ENCODE data around the gene CAPN5. TPM values are rescaled to one million over a fixed set of nuclear protein-coding genes. Genes with fewer than 3 reads are reported as not detected.

Gene CAPN5
- total and polyA plus RNA-seq, 7 donors = 0.59 to 1.8 (median 0.88) TPM

DNA sequence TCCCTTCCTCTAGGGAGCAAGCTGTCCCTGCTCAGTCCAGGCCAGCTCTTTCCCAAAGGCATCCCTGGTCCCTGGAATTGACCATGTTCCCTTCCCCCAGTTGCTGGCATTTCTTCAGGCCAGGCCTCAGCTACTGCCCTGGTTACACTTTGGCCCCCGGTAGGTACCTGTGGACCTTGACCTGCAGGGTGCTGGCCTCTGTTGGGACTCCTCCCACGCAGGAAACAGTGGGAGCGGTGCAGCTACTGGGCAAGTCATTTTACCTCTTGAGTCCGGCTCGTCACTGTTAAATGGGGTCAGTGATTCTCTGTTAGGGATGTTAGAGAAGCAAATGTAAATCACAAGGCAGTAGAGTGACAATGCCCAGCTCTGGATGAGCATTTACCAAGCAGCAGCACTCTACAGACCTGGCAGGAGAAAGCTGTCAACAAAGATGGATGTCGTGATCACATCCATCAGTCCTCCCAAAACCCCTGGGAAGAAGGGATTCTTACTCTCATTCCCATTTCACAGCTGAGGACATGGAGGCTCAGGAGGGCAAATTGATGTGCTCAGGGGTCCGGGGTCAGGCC, 78.2 kb downstream of the CAPN5 start:
- WGBS, 3 donors = 88 to 90% (median 89%) methylated on average over 7 of the region's 7 CpGs
- intact Hi-C loops (cut with DNase I) = no loop called here
- H3K36me3 ChIP-seq (ENCODE audit: insufficient read depth in 1 of 2, low read depth in 1 of 2) = no peaks in the 10 kb centered on the region
- no peaks in the 10 kb centered on the region for H3K27me3 ChIP-seq (ENCODE audit: insufficient read depth in 3 of 3, low read length in 2 of 3)
- ATAC-seq = no peak
- H3K4me1 ChIP-seq = no peaks in the 10 kb centered on the region
- no peak for DNase-seq
- H3K4me3 ChIP-seq = no peak overlapping the region
- no peaks in the 10 kb centered on the region for H3K9me3 ChIP-seq
- no peak overlapping the region for H3K27ac ChIP-seq
- TF ChIP-seq, protein P1, sequence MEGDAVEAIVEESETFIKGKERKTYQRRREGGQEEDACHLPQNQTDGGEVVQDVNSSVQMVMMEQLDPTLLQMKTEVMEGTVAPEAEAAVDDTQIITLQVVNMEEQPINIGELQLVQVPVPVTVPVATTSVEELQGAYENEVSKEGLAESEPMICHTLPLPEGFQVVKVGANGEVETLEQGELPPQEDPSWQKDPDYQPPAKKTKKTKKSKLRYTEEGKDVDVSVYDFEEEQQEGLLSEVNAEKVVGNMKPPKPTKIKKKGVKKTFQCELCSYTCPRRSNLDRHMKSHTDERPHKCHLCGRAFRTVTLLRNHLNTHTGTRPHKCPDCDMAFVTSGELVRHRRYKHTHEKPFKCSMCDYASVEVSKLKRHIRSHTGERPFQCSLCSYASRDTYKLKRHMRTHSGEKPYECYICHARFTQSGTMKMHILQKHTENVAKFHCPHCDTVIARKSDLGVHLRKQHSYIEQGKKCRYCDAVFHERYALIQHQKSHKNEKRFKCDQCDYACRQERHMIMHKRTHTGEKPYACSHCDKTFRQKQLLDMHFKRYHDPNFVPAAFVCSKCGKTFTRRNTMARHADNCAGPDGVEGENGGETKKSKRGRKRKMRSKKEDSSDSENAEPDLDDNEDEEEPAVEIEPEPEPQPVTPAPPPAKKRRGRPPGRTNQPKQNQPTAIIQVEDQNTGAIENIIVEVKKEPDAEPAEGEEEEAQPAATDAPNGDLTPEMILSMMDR (IDR thresholded peaks at IDR 0.05) = no peak

- Histone ChIP-seq H3K27ac (no peak overlapping the region), H3K9me3 (no peaks in the 10 kb centered on the region), H3K4me3 (no peak overlapping the region), H3K27me3 (ENCODE audit: insufficient read depth in 3 of 3, low read length in 2 of 3) (no peaks in the 10 kb centered on the region), H3K36me3 (ENCODE audit: insufficient read depth in 1 of 2, low read depth in 1 of 2) (no peaks in the 10 kb centered on the region), H3K4me1 (no peaks in the 10 kb centered on the region)
- intact Hi-C loops (cut with DNase I) = no loop called here
- TF ChIP-seq, protein P1 (IDR thresholded peaks at IDR 0.05) = no peak
- ATAC-seq (no peak), DNase-seq (peak in 1 of 2 donors; percentile 42)
- 81 to 88% (median 87%) methylated on average over 10 of the region's 10 CpGs for WGBS, 3 donors
Observed at GRCh38 chr11:77146261-77147035, 79.7 kb downstream of the CAPN5 start.

DNA sequence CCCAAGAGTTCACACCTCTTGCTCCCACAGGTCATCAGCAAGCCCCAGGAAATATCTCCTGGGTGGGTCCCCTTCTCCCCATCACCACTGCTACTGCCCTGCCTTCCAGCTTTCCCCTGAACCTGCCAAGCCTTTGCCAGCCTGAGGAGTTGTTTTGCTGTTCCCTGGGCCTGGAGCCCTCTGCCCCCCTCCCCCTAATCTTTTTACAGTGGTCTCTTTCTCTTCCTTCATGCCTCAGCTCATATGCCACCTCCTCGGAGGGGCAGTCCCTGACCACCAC, 80.2 kb downstream of the CAPN5 start:
- peak in 1 of 2 donors; percentile 3 for DNase-seq
- ATAC-seq = no peak

GRCh38 chr11:77147668-77148321, 81.0 kb downstream of the CAPN5 start:
- WGBS, 3 donors = 54 to 68% (median 56%) methylated on average over 39 to 47 of the region's 47 CpGs
- Histone ChIP-seq H3K36me3 (ENCODE audit: insufficient read depth in 1 of 2, low read depth in 1 of 2) (no peaks in the 10 kb centered on the region), H3K27me3 (ENCODE audit: insufficient read depth in 3 of 3, low read length in 2 of 3) (no peaks in the 10 kb centered on the region), H3K4me1 (no peaks in the 10 kb centered on the region), H3K9me3 (no peaks in the 10 kb centered on the region), H3K4me3 (no peak overlapping the region), H3K27ac (no peak overlapping the region)
- ATAC-seq (no peak), DNase-seq (no peak)
- TF ChIP-seq, protein P1 (IDR thresholded peaks at IDR 0.05) = no peak
- intact Hi-C loops (cut with DNase I) = no loop called here

More for the DNA sequence above, 80.2 kb downstream of the CAPN5 start:
- Histone ChIP-seq H3K4me1 (no peaks in the 10 kb centered on the region), H3K27ac (no peak overlapping the region), H3K27me3 (ENCODE audit: insufficient read depth in 3 of 3, low read length in 2 of 3) (no peaks in the 10 kb centered on the region), H3K9me3 (no peaks in the 10 kb centered on the region), H3K36me3 (ENCODE audit: insufficient read depth in 1 of 2, low read depth in 1 of 2) (no peaks in the 10 kb centered on the region), H3K4me3 (no peak overlapping the region)
- WGBS, 3 donors = 71 to 100% (median 90%) methylated on average over 1 of the region's 1 CpG
- intact Hi-C loops (cut with DNase I) = no loop called here
- TF ChIP-seq, protein P1 (IDR thresholded peaks at IDR 0.05) = no peak
